SU-DHL-6 (cell line): Measurements from ENCODE around the gene MRPS2.
"Not testable (repeated sequence)": the region's sequence is repeated elsewhere in the genome, so short reads cannot be mapped to it uniquely, and the experiment has no call there.

Experiments
- H2AFZ ChIP-seq: fragments of 200-600 bp; sonication (generic); 2 replicates; pipeline ENCODE4 v1.6.1; 2014; ENCODE audit warnings: low read depth, mild to moderate bottlenecking, moderate library complexity, mixed read lengths, antibody characterized with exemption, low read length; ENCODE audit not compliant: severe bottlenecking
- H3F3A ChIP-seq: fragments of 200-600 bp; shearing (Covaris generic); 2 replicates; pipeline ENCODE4 v1.6.0; 2016; ENCODE audit warnings: antibody characterized with exemption, mild to moderate bottlenecking; ENCODE audit not compliant: insufficient read depth
- H3K27ac ChIP-seq: fragments of 200-600 bp; sonication (generic); 2 replicates; pipeline ENCODE4 v1.5.1; 2016; ENCODE audit warnings: low read depth, mild to moderate bottlenecking, low read length, moderate library complexity, mixed read lengths
- H3K27me3 ChIP-seq: fragments of 200-600 bp; sonication (generic), shearing (Covaris generic); 2 replicates; pipeline ENCODE4 v1.6.0; 2014; ENCODE audit warnings: mild to moderate bottlenecking, low read length
- H3K36me3 ChIP-seq: fragments of 200-600 bp; sonication (generic); 2 replicates; pipeline ENCODE4 v1.6.1; 2014; ENCODE audit warnings: mild to moderate bottlenecking, low read length, mixed read lengths
- H3K4me2 ChIP-seq: fragments of 300-600, 200-600 bp; shearing (Covaris generic), sonication (generic); 2 replicates; pipeline ENCODE4 v1.6.0; 2014; ENCODE audit warnings: low read length, low read depth, mild to moderate bottlenecking; ENCODE audit not compliant: poor library complexity, severe bottlenecking
- H3K4me3 ChIP-seq: fragments of 200-600 bp; sonication (generic); 2 replicates; pipeline ENCODE4 v1.5.1; 2014; ENCODE audit warnings: antibody characterized with exemption, low read length, mild to moderate bottlenecking, mixed read lengths; ENCODE audit not compliant: insufficient read depth, poor library complexity, severe bottlenecking
- H3K79me2 ChIP-seq: fragments of 200-600 bp; sonication (generic); 2 replicates; pipeline ENCODE4 v1.6.1; 2014; ENCODE audit warnings: mild to moderate bottlenecking, low read length, moderate library complexity; ENCODE audit not compliant: insufficient read depth
- H3K9ac ChIP-seq: fragments of 200-600 bp; sonication (generic); 2 replicates; pipeline ENCODE4 v1.7.0; 2014; ENCODE audit warnings: mild to moderate bottlenecking, low read length
- H3K9me2 ChIP-seq: fragments of 200-600 bp; sonication (generic); replicated peaks from 2 replicates; pipeline ENCODE4 v1.6.1; 2014; ENCODE audit warnings: low read length; ENCODE audit not compliant: insufficient read depth
- H3K9me3 ChIP-seq: fragments of 200-600 bp; sonication (generic); 2 replicates; pipeline ENCODE4 v1.6.1; 2014; ENCODE audit warnings: low read length, mixed read lengths; ENCODE audit not compliant: insufficient read depth
- H4K20me1 ChIP-seq: fragments of 200-600 bp; sonication (generic); 2 replicates; pipeline ENCODE4 v1.6.1; 2014; ENCODE audit warnings: low read depth, mild to moderate bottlenecking, antibody characterized with exemption, low read length, moderate library complexity, mixed read lengths
- EZH2phosphoT487 ChIP-seq: fragments of 200-600 bp; sonication (generic), shearing (Covaris generic); conservative IDR thresholded peaks from 2 replicates; pipeline ENCODE4 v1.6.1; 2018; ENCODE audit warnings: mild to moderate bottlenecking, antibody characterized with exemption, low read length, moderate library complexity, mixed read lengths
- TF ChIP-seq, protein P1 (sequence below): fragments of 200-600 bp; sonication (generic); IDR thresholded peaks from one replicate; pipeline ENCODE4 v1.5.1; 2017; ENCODE audit warnings: antibody characterized with exemption, mild to moderate bottlenecking, low read length, moderate library complexity; ENCODE audit not compliant: insufficient read depth, poor library complexity, severe bottlenecking

Gene MRPS2

DNA sequence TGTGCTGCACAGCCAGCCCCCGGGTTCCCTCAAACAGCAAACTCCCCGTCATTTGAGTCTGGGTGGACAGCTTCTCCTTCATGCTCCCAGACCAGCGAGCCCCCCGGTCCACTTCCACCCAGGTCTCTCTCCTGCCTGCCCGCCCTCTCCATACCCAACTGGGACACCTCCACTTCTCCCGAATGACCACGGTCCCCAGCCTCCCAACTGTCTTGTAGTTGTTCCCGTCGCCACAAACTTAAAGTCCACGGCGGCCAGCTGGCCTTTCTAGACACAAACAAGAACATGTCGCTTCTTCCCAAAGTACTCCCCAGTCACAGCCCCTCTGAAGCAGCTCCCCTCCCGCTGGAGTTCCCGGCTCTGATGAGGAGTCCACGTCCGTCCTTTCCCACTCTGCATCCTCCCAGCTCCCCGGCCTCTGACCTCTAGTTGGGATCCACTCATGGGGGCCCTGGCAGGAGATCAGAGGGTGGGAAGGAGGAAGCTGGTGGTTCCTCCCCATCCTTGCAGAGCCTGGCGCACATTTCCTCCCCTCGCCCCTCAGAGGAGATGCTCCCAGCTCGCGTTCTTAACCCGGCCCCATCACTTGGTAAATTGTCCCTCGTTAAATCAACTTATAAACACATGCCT, 45.0 kb upstream of the MRPS2 start:
- no peaks in the 10 kb centered on the region for H3K9me3 ChIP-seq
- H3K4me3 ChIP-seq: no peak overlapping the region
- H3K36me3 ChIP-seq: no peaks in the 10 kb centered on the region
- no peaks in the 10 kb centered on the region for H3K27me3 ChIP-seq
- H4K20me1 ChIP-seq: no peaks in the 10 kb centered on the region
- no peak overlapping the region for H2AFZ ChIP-seq
- H3K4me2 ChIP-seq: no peak overlapping the region
- no peaks in the 10 kb centered on the region for H3K79me2 ChIP-seq
- no peak overlapping the region for H3K27ac ChIP-seq
- H3F3A ChIP-seq: no peaks in the 10 kb centered on the region
- no peaks in the 10 kb centered on the region for H3K9me2 ChIP-seq
- no peak overlapping the region for H3K9ac ChIP-seq
- TF ChIP-seq, protein P1, sequence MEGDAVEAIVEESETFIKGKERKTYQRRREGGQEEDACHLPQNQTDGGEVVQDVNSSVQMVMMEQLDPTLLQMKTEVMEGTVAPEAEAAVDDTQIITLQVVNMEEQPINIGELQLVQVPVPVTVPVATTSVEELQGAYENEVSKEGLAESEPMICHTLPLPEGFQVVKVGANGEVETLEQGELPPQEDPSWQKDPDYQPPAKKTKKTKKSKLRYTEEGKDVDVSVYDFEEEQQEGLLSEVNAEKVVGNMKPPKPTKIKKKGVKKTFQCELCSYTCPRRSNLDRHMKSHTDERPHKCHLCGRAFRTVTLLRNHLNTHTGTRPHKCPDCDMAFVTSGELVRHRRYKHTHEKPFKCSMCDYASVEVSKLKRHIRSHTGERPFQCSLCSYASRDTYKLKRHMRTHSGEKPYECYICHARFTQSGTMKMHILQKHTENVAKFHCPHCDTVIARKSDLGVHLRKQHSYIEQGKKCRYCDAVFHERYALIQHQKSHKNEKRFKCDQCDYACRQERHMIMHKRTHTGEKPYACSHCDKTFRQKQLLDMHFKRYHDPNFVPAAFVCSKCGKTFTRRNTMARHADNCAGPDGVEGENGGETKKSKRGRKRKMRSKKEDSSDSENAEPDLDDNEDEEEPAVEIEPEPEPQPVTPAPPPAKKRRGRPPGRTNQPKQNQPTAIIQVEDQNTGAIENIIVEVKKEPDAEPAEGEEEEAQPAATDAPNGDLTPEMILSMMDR: no peak
- TF ChIP-seq EZH2phosphoT487: no peak

DNA sequence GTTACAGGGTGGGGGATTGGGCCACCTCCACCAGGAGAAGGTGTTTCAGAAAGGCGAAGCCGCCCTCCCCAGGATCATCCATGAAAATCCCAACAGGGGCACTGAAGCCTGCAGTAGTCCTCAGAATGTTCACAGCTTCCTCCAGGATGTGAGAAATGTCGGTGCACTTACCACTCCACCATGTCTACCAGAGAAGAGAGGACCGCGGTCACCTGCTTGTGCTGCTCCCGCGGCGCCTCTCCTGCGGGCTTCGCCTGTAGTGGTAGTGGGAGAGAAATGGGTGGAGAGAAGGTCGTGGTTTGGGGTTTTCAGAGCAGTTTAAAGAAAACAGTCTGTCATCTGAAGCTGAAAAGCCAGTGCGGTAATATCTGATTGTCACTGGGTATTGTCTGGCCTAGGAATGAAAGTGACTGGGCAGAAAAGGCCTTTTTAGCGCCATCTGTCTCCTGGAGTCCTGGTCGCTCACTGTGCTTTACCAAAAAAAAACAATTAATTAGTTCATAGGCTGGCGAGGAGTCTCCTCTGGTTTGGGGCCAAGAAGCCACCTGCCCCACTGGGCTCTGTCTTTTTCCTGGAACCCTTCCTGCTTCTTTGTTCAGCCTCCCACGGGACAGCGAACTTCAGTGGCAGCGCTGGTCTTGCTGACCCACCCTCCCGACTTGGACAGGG, 43.9 kb upstream of the MRPS2 start:
- H2AFZ ChIP-seq: no peak overlapping the region
- H4K20me1 ChIP-seq: no peaks in the 10 kb centered on the region
- H3K4me2 ChIP-seq: no peak overlapping the region
- H3K9me2 ChIP-seq: no peaks in the 10 kb centered on the region
- H3K36me3 ChIP-seq: no peaks in the 10 kb centered on the region
- no peaks in the 10 kb centered on the region for H3K79me2 ChIP-seq
- no peak for TF ChIP-seq EZH2phosphoT487
- TF ChIP-seq, protein P1: no peak
- no peak overlapping the region for H3K9ac ChIP-seq
- no peaks in the 10 kb centered on the region for H3K27me3 ChIP-seq
- H3K4me3 ChIP-seq: no peak overlapping the region
- H3K9me3 ChIP-seq: no peaks in the 10 kb centered on the region
- no peak overlapping the region for H3K27ac ChIP-seq
- H3F3A ChIP-seq: no peaks in the 10 kb centered on the region

DNA sequence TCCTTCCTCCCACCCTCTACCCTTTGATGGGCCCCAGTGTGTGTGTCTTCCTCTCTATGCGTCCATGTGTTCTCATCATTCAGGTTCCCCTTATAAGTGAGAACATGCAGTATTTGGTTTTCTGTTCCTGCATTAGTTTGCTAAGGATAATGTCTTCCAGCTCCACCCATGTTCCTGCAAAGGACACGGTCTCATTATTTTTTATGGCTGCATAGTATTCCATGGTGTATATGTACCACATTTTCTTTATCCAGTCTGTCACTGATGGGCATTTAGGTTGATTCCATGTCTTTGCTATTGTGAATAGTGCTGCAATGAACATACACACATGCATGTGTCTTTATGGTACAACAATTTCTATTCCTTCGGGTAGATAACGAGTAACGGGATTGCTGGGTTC, 42.0 kb upstream of the MRPS2 start:
- not testable (repeated sequence) for H2AFZ ChIP-seq, H4K20me1 ChIP-seq, H3K79me2 ChIP-seq

DNA sequence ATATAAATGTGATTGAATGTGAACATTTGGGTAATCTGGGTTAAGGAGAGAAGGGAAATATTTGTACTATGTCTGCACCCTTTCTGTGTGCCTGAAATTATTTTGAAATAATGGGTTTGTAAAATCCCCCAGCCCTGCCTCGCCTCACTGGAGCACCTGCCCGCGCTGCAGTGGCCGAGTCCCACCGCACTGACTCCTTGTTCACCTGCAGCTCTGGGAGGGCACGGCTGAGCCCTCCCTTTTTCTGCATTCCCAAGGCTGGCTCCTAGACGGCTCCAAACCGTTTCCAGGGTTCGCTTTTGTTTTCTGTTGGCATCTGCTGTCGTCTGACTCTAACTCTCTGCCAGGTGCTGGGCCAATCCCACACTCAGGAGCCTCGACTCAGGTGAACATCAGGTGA, 38.5 kb upstream of the MRPS2 start:
- no peak overlapping the region for H3K4me2 ChIP-seq
- no peaks in the 10 kb centered on the region for H3K27me3 ChIP-seq
- H3K79me2 ChIP-seq: no peaks in the 10 kb centered on the region
- H3K9me2 ChIP-seq: no peaks in the 10 kb centered on the region
- TF ChIP-seq EZH2phosphoT487: no peak
- TF ChIP-seq, protein P1: no peak
- no peak overlapping the region for H3K27ac ChIP-seq
- H4K20me1 ChIP-seq: no peaks in the 10 kb centered on the region
- no peaks in the 10 kb centered on the region for H3K9me3 ChIP-seq
- no peak overlapping the region for H3K9ac ChIP-seq
- H3F3A ChIP-seq: no peaks in the 10 kb centered on the region
- no peaks in the 10 kb centered on the region for H3K36me3 ChIP-seq
- H2AFZ ChIP-seq: no peak overlapping the region
- no peak overlapping the region for H3K4me3 ChIP-seq

More for the DNA sequence above, 42.0 kb upstream of the MRPS2 start:
- not testable (repeated sequence) for H3K36me3 ChIP-seq, H3K9ac ChIP-seq, H3F3A ChIP-seq, H3K9me3 ChIP-seq, H3K27ac ChIP-seq, H3K9me2 ChIP-seq, H3K27me3 ChIP-seq, H3K4me3 ChIP-seq, H3K4me2 ChIP-seq
